Measurements from ENCODE around the gene RBM14.
A peak's percentile ranks its signal among the peaks of the same experiment; 100 is the strongest.

RBM14 gene

GRCh38 chr11:66609721-66610617 is 6.5 kb upstream of the RBM14 start:
- peaks cover 4% of the 10 kb centered on the region; the same call in 1 of the 2 replicates for H3K36me3 ChIP-seq (ENCODE audit: insufficient read depth, low read length)
- H3K9me3 ChIP-seq (ENCODE audit: control insufficient read depth, insufficient read depth, low read length): no peaks in the 10 kb centered on the region
- no peaks in the 10 kb centered on the region for H3K4me1 ChIP-seq (ENCODE audit: insufficient read depth, low read length)
- H3K9ac ChIP-seq (ENCODE audit: low read depth, low read length): no peak overlapping the region

DNA sequence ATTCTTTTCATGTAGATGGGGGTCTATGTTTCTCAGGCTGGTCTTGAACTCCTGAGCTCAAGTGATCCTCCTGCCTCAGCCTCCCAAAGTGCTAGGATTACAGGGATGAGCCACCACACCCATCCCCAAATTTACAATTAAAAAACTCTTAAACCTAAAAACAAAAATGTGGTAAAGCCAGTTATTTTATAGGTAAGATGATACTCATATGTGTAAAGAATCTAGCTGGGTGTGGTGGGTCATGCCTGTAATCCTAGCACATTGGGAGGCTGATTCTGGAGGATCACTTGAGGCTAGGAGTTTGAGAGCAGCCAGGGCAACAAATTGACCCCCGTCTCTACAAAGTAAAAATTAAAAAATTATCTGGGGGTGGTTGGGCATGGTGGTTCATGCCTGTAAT is 4.0 kb upstream of the RBM14 start:
- no peaks in the 10 kb centered on the region for H3K4me1 ChIP-seq (ENCODE audit: insufficient read depth, low read length)
- H3K36me3 ChIP-seq (ENCODE audit: insufficient read depth, low read length): no peaks in the 10 kb centered on the region

GRCh38 chr11:66614073-66614472 is 2.4 kb upstream of the RBM14 start:
- peaks cover 7% of the 10 kb centered on the region; the same call in 1 of the 2 replicates for H3K4me1 ChIP-seq (ENCODE audit: insufficient read depth, low read length)
- no peaks in the 10 kb centered on the region for H3K9me3 ChIP-seq (ENCODE audit: control insufficient read depth, insufficient read depth, low read length)
- peaks cover 12% of the 10 kb centered on the region for H3K36me3 ChIP-seq (ENCODE audit: insufficient read depth, low read length)
- no peak overlapping the region for H3K9ac ChIP-seq (ENCODE audit: low read depth, low read length)

More for the DNA sequence above, 4.0 kb upstream of the RBM14 start:
- H3K9me3 ChIP-seq (ENCODE audit: control insufficient read depth, insufficient read depth, low read length): no peaks in the 10 kb centered on the region
- H3K9ac ChIP-seq (ENCODE audit: low read depth, low read length): no peak overlapping the region

DNA sequence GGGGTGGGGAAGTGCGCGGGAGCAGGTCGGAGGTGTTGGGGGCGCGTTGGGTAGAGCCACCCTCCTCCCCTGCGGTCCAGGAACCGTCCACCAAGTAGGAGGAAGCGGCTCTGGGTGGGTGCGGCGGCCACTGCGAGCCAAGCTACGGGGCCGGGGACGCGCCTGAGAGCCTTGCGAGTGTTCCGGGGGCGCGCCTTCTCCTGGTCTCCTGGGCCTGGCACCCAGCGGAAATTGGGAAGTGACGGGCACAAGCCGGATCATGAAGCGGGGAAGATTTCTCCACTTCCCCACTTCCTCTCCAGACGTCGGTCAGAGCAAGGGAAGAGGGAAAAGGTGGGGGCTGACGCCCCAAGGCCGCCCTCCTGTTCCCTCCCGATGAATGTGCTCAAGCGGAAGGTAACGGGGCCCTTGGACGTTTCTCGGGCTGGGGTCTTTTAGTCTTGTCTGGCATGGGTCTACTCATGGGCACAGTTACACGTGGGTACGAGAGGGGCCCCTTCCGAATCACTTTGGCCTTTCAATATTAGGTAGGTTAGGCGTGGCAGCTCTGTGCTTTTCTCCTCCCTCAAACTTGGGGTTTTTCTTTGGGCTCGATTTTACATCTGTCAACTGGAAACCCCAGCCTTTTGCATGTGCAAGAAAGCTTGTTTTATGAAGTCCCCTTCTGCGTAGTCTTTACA is 865 bp downstream of the RBM14 start:
- H3K4me1 ChIP-seq (ENCODE audit: insufficient read depth, low read length): peaks cover 7% of the 10 kb centered on the region; the same call in 1 of the 2 replicates
- peaks cover 16% of the 10 kb centered on the region for H3K36me3 ChIP-seq (ENCODE audit: insufficient read depth, low read length)
- no peaks in the 10 kb centered on the region for H3K9me3 ChIP-seq (ENCODE audit: control insufficient read depth, insufficient read depth, low read length)
- peak overlapping the region; percentile 100 for H3K9ac ChIP-seq (ENCODE audit: low read depth, low read length)

GRCh38 chr11:66619080-66619554 is 2.7 kb downstream of the RBM14 start:
- peaks cover 32% of the 10 kb centered on the region for H3K36me3 ChIP-seq (ENCODE audit: insufficient read depth, low read length)
- no peaks in the 10 kb centered on the region for H3K9me3 ChIP-seq (ENCODE audit: control insufficient read depth, insufficient read depth, low read length)
- no peak overlapping the region for H3K9ac ChIP-seq (ENCODE audit: low read depth, low read length)
- peaks cover 7% of the 10 kb centered on the region; the same call in 1 of the 2 replicates for H3K4me1 ChIP-seq (ENCODE audit: insufficient read depth, low read length)

DNA sequence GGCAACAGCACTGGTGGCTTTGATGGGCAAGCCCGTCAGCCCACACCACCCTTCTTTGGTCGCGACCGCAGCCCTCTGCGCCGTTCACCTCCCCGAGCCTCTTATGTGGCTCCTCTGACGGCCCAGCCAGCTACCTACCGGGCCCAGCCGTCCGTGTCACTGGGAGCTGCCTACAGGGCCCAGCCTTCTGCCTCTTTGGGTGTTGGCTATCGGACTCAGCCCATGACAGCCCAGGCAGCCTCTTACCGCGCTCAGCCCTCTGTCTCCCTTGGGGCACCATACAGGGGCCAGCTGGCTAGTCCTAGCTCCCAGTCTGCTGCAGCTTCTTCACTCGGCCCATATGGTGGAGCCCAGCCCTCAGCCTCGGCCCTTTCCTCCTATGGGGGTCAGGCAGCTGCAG is 8.0 kb downstream of the RBM14 start:
- Histone ChIP-seq H3K4me1 (ENCODE audit: insufficient read depth, low read length) (no peaks in the 10 kb centered on the region), H3K9ac (ENCODE audit: low read depth, low read length) (no peak overlapping the region), H3K36me3 (ENCODE audit: insufficient read depth, low read length) (peaks cover 68% of the 10 kb centered on the region), H3K9me3 (ENCODE audit: control insufficient read depth, insufficient read depth, low read length) (no peaks in the 10 kb centered on the region)

- H3K4me1 ChIP-seq (ENCODE audit: insufficient read depth, low read length): no peaks in the 10 kb centered on the region
- no peaks in the 10 kb centered on the region for H3K9me3 ChIP-seq (ENCODE audit: control insufficient read depth, insufficient read depth, low read length)
- H3K9ac ChIP-seq (ENCODE audit: low read depth, low read length): no peak overlapping the region
- H3K36me3 ChIP-seq (ENCODE audit: insufficient read depth, low read length): peaks cover 75% of the 10 kb centered on the region
Observed at GRCh38 chr11:66625041-66625751, 8.8 kb downstream of the RBM14 start.

GRCh38 chr11:66625752-66626149 is 9.3 kb downstream of the RBM14 start:
- H3K9me3 ChIP-seq (ENCODE audit: control insufficient read depth, insufficient read depth, low read length): no peaks in the 10 kb centered on the region
- H3K9ac ChIP-seq (ENCODE audit: low read depth, low read length): no peak overlapping the region
- H3K36me3 ChIP-seq (ENCODE audit: insufficient read depth, low read length): peaks cover 76% of the 10 kb centered on the region
- no peaks in the 10 kb centered on the region for H3K4me1 ChIP-seq (ENCODE audit: insufficient read depth, low read length)

DNA sequence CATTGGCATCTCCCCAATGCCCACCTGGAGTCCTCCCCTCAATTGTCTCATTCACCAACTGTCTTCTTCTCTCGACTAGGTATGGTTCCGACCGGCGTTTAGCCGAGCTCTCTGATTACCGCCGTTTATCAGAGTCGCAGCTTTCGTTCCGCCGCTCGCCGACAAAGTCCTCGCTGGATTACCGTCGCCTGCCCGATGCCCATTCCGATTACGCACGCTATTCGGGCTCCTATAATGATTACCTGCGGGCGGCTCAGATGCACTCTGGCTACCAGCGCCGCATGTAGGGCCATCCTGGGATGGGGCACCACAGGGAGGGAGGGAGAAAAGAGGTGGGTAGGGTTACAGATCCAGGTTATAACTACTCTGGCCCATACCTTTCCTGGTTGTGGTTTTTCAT is 10.0 kb downstream of the RBM14 start:
- no peaks in the 10 kb centered on the region for H3K9me3 ChIP-seq (ENCODE audit: control insufficient read depth, insufficient read depth, low read length)
- peaks cover 74% of the 10 kb centered on the region for H3K36me3 ChIP-seq (ENCODE audit: insufficient read depth, low read length)
- no peaks in the 10 kb centered on the region for H3K4me1 ChIP-seq (ENCODE audit: insufficient read depth, low read length)

GRCh38 chr11:66626926-66627325 is 10.5 kb downstream of the RBM14 start:
- Histone ChIP-seq H3K36me3 (ENCODE audit: insufficient read depth, low read length) (peaks cover 78% of the 10 kb centered on the region), H3K9ac (ENCODE audit: low read depth, low read length) (no peak overlapping the region), H3K4me1 (ENCODE audit: insufficient read depth, low read length) (no peaks in the 10 kb centered on the region), H3K9me3 (ENCODE audit: control insufficient read depth, insufficient read depth, low read length) (no peaks in the 10 kb centered on the region)

More for the DNA sequence above, 10.0 kb downstream of the RBM14 start:
- H3K9ac ChIP-seq (ENCODE audit: low read depth, low read length): no peak overlapping the region

DNA sequence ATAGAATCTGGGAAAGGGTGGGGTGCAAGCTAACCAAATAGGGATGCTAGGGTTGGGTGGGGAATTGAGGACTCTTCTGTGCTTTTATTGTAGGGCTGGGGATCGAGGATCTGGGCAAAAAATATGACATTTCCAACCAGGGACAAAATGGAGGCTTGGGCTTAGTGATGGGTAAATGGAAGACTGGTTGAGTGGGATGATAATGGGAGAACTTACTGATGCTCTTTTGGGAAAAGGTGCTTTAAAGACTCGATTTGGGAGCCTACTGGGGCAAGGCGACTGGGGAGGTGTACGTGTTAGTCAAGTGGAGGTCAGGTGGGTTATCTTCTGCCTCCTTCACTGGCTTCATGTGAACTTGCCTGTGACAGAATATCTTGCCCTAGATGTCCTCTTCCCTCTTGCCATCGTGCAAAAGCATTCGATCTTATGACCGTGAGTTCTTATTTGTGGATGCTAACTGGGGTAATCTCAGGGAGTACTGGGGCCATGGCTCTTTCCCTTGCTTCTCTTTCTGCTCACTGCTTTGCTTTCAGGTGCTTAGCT is 11.7 kb downstream of the RBM14 start:
- peaks cover 79% of the 10 kb centered on the region for H3K36me3 ChIP-seq (ENCODE audit: insufficient read depth, low read length)
- no peak overlapping the region for H3K9ac ChIP-seq (ENCODE audit: low read depth, low read length)
- no peaks in the 10 kb centered on the region for H3K9me3 ChIP-seq (ENCODE audit: control insufficient read depth, insufficient read depth, low read length)
- no peaks in the 10 kb centered on the region for H3K4me1 ChIP-seq (ENCODE audit: insufficient read depth, low read length)

- Histone ChIP-seq H3K9ac (ENCODE audit: low read depth, low read length) (no peak overlapping the region), H3K4me1 (ENCODE audit: insufficient read depth, low read length) (no peaks in the 10 kb centered on the region), H3K9me3 (ENCODE audit: control insufficient read depth, insufficient read depth, low read length) (no peaks in the 10 kb centered on the region), H3K36me3 (ENCODE audit: insufficient read depth, low read length) (peaks cover 71% of the 10 kb centered on the region)
Observed at GRCh38 chr11:66629356-66629755, 12.9 kb downstream of the RBM14 start.

DNA sequence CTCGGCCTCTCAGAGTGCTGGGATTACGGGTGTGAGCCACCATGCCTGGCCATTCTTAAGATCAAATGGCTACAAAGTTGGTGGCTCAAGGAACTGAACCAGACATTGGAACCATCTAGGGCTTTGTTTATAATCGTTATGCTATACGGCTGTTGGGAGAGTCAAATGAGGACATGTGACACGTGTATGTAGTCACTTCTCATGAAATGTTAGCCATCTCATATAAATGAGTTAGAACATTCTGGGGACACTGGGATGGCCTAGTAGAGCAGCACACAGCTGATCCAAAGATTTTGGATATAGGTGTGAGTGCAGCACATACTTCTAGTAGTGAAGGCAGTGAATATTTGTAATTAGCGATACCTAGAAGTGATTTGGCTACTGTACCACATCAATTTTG is 15.5 kb downstream of the RBM14 start:
- H3K9ac ChIP-seq (ENCODE audit: low read depth, low read length): no peak overlapping the region
- no peaks in the 10 kb centered on the region for H3K4me1 ChIP-seq (ENCODE audit: insufficient read depth, low read length)
- H3K36me3 ChIP-seq (ENCODE audit: insufficient read depth, low read length): peaks cover 51% of the 10 kb centered on the region
- no peaks in the 10 kb centered on the region for H3K9me3 ChIP-seq (ENCODE audit: control insufficient read depth, insufficient read depth, low read length)

GRCh38 chr11:66632952-66633351 is 16.5 kb downstream of the RBM14 start:
- Histone ChIP-seq H3K9me3 (ENCODE audit: control insufficient read depth, insufficient read depth, low read length) (no peaks in the 10 kb centered on the region), H3K4me1 (ENCODE audit: insufficient read depth, low read length) (no peaks in the 10 kb centered on the region), H3K36me3 (ENCODE audit: insufficient read depth, low read length) (peaks cover 40% of the 10 kb centered on the region), H3K9ac (ENCODE audit: low read depth, low read length) (no peak overlapping the region)

Data from ES-I3 (cell line).